NB4 (cell line): Measurements from ENCODE around the gene NLRX1.

Experiments
- MYC ChIP-seq: IDR thresholded peaks from 2 replicates; pipeline ENCODE4 v1.6.1; 2011; ENCODE audit warnings: low read depth, low read length
- POLR2A ChIP-seq: IDR thresholded peaks from 2 replicates; pipeline ENCODE4 v1.6.1; 2011; ENCODE audit warnings: mild to moderate bottlenecking; ENCODE audit not compliant: insufficient read length; ENCODE audit errors: extremely low read depth
- TF ChIP-seq, protein P1 (sequence below): IDR thresholded peaks from one replicate; pipeline ENCODE4 v1.5.1; 2012; ENCODE audit warnings: low read depth, low read length
- TF ChIP-seq, protein P2 (sequence below): IDR thresholded peaks from 2 replicates; pipeline ENCODE4 v1.6.1; 2011; ENCODE audit warnings: low read depth, low read length

DNA sequence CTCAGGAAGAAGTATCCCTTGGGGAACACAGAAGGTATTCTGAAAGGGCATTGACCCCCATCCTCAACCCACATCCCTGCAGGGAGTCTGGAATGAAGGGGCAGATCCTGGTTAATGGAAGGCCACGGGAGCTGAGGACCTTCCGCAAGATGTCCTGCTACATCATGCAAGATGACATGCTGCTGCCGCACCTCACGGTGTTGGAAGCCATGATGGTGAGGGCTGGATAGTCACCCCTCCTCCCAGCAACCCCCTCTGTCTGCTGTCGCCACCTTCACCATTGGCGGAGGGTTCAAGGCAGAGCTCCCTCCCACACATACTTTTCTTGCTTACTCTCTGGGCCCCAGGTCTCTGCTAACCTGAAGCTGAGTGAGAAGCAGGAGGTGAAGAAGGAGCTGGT lies 14.3 kb upstream of the NLRX1 start:
- no peak for TF ChIP-seq MYC
- TF ChIP-seq, protein P1, sequence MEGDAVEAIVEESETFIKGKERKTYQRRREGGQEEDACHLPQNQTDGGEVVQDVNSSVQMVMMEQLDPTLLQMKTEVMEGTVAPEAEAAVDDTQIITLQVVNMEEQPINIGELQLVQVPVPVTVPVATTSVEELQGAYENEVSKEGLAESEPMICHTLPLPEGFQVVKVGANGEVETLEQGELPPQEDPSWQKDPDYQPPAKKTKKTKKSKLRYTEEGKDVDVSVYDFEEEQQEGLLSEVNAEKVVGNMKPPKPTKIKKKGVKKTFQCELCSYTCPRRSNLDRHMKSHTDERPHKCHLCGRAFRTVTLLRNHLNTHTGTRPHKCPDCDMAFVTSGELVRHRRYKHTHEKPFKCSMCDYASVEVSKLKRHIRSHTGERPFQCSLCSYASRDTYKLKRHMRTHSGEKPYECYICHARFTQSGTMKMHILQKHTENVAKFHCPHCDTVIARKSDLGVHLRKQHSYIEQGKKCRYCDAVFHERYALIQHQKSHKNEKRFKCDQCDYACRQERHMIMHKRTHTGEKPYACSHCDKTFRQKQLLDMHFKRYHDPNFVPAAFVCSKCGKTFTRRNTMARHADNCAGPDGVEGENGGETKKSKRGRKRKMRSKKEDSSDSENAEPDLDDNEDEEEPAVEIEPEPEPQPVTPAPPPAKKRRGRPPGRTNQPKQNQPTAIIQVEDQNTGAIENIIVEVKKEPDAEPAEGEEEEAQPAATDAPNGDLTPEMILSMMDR = no peak
- TF ChIP-seq, protein P2, sequence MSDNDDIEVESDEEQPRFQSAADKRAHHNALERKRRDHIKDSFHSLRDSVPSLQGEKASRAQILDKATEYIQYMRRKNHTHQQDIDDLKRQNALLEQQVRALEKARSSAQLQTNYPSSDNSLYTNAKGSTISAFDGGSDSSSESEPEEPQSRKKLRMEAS = no peak
- TF ChIP-seq POLR2A = no peak
